Activated naive CD4-positive, alpha-beta T cell treated with anti-CD3 and anti-CD28 coated beads, Interleukin-2, amount 50 U/mL, for 24 hours (primary cell): Measurements from ENCODE around the gene ILF2.

Experiments used
- H3K27ac Mint-ChIP-seq: one replicate; pipeline ENCODE4 v1.8.0; 2021; ENCODE audit warnings: mild to moderate bottlenecking, mixed read lengths
- H3K27me3 Mint-ChIP-seq: one replicate; pipeline ENCODE4 v1.8.0; 2021; ENCODE audit warnings: mixed read lengths
- H3K36me3 Mint-ChIP-seq: one replicate; pipeline ENCODE4 v1.8.0; 2021; ENCODE audit warnings: mixed read lengths
- H3K4me1 Mint-ChIP-seq: one replicate; pipeline ENCODE4 v1.8.0; 2021; ENCODE audit warnings: mixed read lengths
- H3K4me3 Mint-ChIP-seq: one replicate; pipeline ENCODE4 v1.8.0; 2021; ENCODE audit warnings: mild to moderate bottlenecking, mixed read lengths
- H3K9me3 Mint-ChIP-seq: one replicate; pipeline ENCODE4 v1.8.0; 2021; ENCODE audit warnings: mixed read lengths

The ILF2 gene

DNA sequence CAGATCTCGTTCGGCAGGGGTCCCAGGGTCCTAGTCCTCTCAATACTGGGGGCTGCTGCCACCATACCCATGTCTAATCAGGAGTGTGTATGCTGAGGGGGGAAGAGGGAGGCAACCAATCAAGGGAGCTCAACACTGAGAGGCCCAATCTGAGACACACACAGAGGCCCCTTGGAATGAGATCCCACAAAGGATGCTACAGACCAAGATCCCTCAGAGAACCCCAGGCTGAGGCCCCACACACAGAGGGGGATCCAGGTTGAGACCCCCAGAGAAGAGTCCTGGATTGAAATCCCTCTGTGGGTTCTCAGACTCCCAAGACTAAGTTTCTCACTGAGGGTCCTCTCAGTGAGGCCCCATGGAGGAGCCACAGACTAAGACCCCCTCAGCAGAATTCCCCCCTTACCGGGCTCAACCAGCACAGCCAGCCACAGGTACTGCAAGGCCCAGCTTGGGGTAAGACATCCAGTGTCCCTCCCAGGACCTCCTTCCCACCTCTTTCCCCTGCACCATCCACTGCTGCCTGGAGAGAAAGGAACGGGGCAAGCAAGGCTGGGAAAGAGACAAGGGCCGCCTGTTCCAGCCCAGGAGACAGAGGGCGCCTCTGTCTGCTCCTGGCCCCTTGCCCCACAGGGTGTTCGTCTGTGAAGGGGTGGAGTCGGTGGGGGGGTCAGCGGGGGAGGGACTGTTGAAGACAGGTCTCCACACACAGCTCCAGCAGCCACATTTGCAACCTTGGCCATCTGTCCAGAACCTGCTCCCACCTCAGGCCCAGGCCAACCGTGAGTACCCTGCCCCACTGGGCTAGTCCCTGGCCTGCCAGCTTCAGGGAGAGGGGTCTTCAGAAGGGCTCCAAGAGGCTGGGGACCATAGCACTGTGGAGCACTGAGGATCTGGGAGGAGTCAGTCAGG is 42.8 kb downstream of the ILF2 start, which contains the start of gene S100A1:
Gene S100A1 (plus strand): TSS at position 720 of the 912 bp plus-strand sequence. CDS start 2,088 bp downstream, outside the sequence.
- H3K4me1 Mint-ChIP-seq, result peaks cover 13% of the 10 kb centered on the region
- no peaks in the 10 kb centered on the region for H3K36me3 Mint-ChIP-seq
- H3K27me3 Mint-ChIP-seq, result peaks cover 4% of the 10 kb centered on the region
- no peak within 1 kb of the TSS for H3K4me3 Mint-ChIP-seq
- no peak within 1 kb of the TSS for H3K27ac Mint-ChIP-seq
- no peaks in the 10 kb centered on the region for H3K9me3 Mint-ChIP-seq

DNA sequence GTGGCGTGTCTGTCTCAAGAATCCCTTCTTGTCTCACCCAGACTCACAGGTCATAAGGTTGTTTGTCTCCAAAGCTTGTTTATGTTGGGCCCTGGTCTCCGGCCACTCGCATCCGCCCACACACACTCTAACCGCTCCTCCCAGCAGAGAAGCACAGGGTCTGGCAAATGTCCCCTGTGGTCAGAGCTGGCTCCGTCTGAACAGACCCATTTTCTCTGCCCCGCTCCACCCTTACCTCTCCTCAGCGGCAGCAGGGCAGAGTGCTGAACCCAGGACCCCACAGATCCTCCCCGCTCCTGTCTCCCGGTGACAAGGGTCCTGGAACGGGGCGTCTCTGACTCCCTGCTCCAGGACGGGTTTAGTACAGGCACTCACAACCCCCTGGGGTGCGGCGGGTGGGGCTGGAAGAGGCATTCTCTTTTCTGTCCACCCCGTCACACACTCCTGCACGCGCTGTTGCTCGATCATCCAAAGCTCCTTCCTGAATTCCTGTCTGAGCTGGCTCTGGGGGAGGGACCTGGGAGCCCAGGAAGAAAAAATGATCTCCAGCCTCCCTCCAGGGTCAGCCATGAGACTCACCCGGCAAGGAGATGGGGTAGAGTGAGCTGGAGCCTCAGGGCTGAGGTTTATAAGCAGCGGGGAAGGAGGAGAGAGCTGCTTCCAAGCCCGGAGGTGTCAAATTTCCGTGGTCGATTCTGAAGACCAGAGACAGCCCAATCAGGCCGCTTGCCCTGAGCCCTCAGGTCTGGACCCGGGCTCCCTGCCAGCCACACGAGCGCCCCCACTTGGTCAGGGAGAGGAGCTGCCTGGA is 43.7 kb downstream of the ILF2 start, which contains the start of gene S100A13:
Gene S100A13 (minus strand): TSS at position 602 of the 811 bp plus-strand sequence. CDS start 1,033 bp downstream, outside the sequence.
- Mint-ChIP-seq H3K4me1 (peaks cover 7% of the 10 kb centered on the region), H3K27me3 (peaks cover 4% of the 10 kb centered on the region), H3K27ac (no peak within 1 kb of the TSS), H3K9me3 (no peaks in the 10 kb centered on the region), H3K4me3 (no peak within 1 kb of the TSS), H3K36me3 (no peaks in the 10 kb centered on the region)

DNA sequence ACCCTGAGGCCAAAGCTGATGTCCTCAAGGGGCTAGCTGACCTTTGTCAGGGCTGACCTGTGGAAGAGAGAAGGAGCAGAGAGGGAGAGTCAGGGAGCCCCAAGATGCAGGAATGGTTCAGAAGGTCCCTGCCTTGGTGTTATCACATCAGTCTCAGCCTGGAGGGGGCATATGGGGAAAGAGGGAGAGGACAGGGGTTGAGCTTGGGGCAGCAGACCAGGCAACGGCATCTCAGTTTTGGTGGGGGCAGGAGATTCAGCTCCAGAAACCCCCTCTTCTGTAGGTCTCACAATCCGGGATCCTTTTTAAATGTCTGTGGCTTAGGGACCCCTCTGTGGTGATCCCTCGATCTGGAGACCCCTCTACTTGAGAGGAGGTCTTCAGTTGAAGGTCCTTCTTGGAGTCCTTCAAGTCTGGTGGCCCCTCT is 44.3 kb downstream of the ILF2 start:
- peaks cover 4% of the 10 kb centered on the region for H3K27me3 Mint-ChIP-seq
- no peak overlapping the region for H3K4me3 Mint-ChIP-seq
- H3K27ac Mint-ChIP-seq, result no peak overlapping the region
- H3K4me1 Mint-ChIP-seq, result peaks cover 5% of the 10 kb centered on the region
- no peaks in the 10 kb centered on the region for H3K36me3 Mint-ChIP-seq
- no peaks in the 10 kb centered on the region for H3K9me3 Mint-ChIP-seq

DNA sequence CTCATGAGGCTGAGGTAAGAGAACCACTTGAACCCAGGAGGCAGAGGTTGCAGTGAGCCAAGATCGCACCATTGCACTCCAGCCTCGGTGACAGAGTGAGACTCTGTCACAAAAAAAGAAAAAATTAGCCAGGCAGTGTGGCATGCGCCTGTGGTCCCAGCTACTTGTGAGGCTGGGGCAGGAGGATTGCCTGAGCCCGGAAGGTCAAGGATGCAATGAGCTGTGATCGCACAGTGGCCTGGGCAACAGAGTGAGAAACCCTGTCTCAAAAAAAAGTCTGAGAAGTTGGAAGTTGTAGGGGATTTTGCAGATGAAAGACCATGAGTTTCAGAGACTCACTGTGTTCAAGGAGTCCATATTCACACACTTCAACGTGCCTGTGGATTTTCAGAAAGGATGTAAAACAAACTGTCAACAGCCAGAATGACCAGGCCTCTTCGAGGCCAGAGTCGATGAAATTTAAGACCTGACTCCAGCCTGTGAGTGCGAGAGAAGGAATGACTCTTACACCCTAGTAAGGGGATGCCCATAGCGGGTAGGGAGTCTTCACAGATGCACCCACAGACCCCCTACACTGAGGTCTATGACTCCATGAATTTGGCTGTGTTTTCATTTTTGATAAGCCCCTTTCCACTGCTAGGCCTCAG is 45.7 kb downstream of the ILF2 start:
- Mint-ChIP-seq H3K27ac (no peak overlapping the region), H3K9me3 (no peaks in the 10 kb centered on the region)

DNA sequence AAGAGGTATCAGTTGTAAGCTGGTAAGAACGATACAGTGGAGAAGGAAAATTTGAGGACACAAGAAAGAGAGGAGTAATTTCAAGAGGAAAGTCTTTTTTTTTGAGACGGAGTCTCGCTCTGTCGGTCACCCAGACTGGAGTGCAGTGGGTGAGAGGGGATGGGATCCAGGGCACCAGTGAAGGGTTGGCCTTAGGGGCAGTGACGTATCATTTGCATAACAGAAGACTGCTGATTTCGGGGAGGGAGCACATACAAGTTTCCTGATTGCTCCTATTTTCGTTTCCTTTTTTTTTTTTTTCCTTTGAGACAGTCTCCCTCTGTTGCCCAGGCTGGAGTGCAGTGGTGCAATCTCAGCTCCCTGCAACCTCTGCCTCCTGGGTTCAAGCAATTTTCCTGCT is 47.7 kb downstream of the ILF2 start:
- Mint-ChIP-seq H3K36me3 (no peaks in the 10 kb centered on the region), H3K4me1 (no peaks in the 10 kb centered on the region), H3K27ac (no peak overlapping the region), H3K9me3 (no peaks in the 10 kb centered on the region), H3K27me3 (peaks cover 4% of the 10 kb centered on the region), H3K4me3 (no peak overlapping the region)

More for the DNA sequence above, 45.7 kb downstream of the ILF2 start:
- Mint-ChIP-seq H3K4me1 (no peaks in the 10 kb centered on the region), H3K4me3 (no peak overlapping the region), H3K27me3 (peaks cover 4% of the 10 kb centered on the region), H3K36me3 (no peaks in the 10 kb centered on the region)

DNA sequence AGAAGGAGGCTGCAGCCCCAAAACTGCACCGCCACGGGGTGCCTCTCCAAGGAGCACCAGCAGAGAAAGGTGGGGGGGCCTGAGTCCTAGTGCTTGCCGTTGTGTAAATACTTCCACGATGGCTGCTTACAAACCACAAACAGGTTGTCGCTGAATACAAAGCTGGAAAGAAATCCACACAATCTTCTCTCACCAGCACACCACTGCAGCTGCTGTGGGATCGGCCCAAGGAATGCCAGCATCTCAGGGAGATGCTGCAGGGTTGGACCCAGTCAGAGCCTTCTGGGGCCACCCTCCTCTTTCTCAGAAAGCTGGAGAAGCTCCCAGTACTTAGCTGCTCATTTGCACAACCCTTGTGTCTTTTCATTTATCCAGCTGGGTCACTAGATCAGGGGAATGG is 51.6 kb downstream of the ILF2 start:
- Mint-ChIP-seq H3K9me3 (no peaks in the 10 kb centered on the region), H3K27me3 (no peaks in the 10 kb centered on the region), H3K36me3 (no peaks in the 10 kb centered on the region), H3K27ac (no peak overlapping the region), H3K4me3 (no peak overlapping the region), H3K4me1 (peaks cover 3% of the 10 kb centered on the region)

DNA sequence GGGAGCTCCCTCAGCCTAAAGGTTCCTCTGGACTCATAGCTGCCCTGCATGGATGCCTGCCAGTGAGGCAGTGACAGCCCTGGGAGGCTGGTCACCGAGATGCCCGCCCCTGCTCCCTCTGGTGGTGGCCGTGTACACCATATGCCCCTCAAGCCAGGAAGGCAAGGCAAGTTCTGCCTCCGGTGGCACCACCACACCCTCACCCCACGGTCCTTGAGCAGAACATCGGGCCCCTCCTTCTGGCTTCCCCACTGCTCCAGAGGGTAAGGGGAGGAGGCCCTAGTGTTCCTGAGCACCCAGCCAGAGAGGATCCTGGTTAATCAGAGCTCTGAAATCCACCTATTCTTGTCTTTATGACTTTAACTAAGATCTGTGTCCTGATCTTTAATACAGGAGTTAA is 53.1 kb downstream of the ILF2 start:
- Mint-ChIP-seq H3K9me3 (no peaks in the 10 kb centered on the region), H3K36me3 (no peaks in the 10 kb centered on the region), H3K27me3 (no peaks in the 10 kb centered on the region), H3K4me3 (no peak overlapping the region), H3K27ac (no peak overlapping the region), H3K4me1 (peaks cover 3% of the 10 kb centered on the region)

DNA sequence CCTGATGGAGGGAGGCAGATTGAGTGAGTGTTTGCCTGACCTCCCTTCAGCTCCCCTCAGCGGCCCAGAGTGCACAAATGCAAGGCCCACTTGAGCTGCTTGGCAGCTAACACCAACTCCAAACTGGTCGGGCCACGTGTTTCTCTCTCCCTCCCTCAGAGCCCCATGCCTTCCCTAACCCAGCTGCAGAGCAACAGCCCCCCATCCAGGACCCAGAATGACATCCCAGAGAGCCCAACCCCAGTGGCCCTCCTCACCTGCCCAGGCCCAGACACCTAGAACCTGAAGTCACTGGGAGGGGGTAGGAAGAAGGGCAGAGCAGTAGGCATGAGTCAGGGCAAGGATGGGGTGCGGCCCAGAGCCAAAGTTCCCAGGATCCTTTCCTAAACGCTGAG is 53.9 kb downstream of the ILF2 start:
- no peaks in the 10 kb centered on the region for H3K36me3 Mint-ChIP-seq
- peaks cover 3% of the 10 kb centered on the region for H3K4me1 Mint-ChIP-seq
- H3K9me3 Mint-ChIP-seq, result no peaks in the 10 kb centered on the region
- no peak overlapping the region for H3K4me3 Mint-ChIP-seq
- no peaks in the 10 kb centered on the region for H3K27me3 Mint-ChIP-seq
- no peak overlapping the region for H3K27ac Mint-ChIP-seq

DNA sequence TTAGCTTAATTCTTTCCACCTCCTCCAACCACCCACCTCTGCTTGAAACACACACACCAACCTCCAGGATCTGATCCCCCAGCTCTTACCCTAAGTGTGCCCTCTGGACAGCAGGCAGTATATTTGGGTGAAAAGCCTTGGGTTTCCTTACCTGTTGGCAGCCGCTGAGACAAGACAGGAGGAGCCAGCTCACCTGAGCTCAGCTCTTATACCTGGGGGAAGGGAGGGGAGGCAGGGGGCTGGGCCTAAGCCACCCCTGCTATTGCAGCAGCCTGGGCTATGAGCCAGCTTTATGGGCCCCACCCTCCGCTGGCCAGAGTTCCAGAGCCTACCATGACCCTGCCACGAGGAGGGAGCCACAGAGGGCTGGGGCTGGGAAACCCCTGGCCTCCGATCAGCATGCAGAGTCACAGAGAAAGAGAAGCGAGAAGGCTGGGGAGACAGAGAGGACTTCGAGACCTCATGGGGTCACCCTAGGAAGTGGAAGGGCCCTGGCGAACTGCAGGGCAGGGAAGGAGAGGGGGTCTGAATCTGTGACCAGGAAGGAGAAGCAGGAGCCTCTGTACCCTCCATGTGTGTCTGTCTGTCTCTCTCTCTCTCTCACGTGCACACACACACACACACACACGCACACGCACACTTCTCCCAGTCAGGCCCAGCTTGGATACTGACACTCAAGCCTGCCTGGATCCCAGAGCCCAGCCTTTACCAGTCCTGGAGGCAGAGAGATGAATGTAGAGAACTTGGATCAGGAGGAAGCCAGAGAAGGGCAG is 54.5 kb downstream of the ILF2 start, which contains the start of gene S100A14:
Gene S100A14 (minus strand): TSS at position 182 of the 773 bp plus-strand sequence. CDS start 467 bp downstream, outside the sequence.
- H3K36me3 Mint-ChIP-seq, result no peaks in the 10 kb centered on the region
- no peaks in the 10 kb centered on the region for H3K9me3 Mint-ChIP-seq
- H3K4me3 Mint-ChIP-seq, result no peak within 1 kb of the TSS
- peak within 1 kb of the TSS; percentile 15 for H3K27ac Mint-ChIP-seq
- peaks cover 3% of the 10 kb centered on the region for H3K4me1 Mint-ChIP-seq
- no peaks in the 10 kb centered on the region for H3K27me3 Mint-ChIP-seq

DNA sequence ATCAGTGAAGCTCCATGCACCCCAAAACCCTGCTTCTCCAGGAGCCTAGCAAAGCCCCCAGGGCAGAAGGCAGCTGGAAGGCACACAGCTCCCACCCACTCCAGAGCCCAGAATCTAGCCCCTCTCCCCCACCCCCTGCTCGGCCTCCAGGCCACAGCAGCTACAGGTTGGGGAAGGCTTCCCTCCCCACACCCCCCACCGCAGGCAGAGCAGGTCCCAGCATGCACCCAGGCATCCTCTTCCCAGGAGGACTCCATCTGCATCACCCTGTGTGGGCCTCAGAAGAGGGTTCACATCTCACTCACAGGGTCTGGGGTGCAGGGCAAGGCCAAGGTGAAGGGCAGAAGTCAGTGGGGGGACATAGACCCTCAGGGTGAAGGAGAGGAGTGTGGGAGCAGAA is 55.4 kb downstream of the ILF2 start:
- Mint-ChIP-seq H3K27ac (peak overlapping the region; percentile 15), H3K36me3 (no peaks in the 10 kb centered on the region), H3K4me1 (peaks cover 3% of the 10 kb centered on the region), H3K4me3 (no peak overlapping the region), H3K27me3 (no peaks in the 10 kb centered on the region), H3K9me3 (no peaks in the 10 kb centered on the region)

DNA sequence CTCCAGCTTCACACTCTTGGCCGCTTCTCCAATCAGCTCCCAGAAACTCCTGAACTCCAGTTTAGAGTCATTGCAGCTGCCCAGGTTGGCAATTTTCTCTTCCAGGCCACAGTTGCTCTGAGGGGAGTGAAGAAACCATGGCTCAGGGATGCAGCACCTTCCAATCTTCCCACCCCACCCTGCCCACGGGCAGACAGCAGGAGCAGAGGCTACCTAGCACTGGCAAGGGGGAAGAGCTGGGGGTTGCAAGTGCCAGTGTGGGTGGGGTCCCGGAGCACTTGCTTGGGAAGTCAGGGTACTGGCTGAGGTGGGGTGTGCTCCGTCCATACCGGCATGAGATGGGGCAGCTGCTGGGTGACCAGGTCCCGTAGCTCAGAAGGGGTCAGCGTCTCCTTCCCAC is 55.9 kb downstream of the ILF2 start:
- no peaks in the 10 kb centered on the region for H3K27me3 Mint-ChIP-seq
- H3K4me1 Mint-ChIP-seq, result peaks cover 3% of the 10 kb centered on the region
- no peak overlapping the region for H3K27ac Mint-ChIP-seq
- H3K4me3 Mint-ChIP-seq, result no peak overlapping the region
- no peaks in the 10 kb centered on the region for H3K36me3 Mint-ChIP-seq
- no peaks in the 10 kb centered on the region for H3K9me3 Mint-ChIP-seq

DNA sequence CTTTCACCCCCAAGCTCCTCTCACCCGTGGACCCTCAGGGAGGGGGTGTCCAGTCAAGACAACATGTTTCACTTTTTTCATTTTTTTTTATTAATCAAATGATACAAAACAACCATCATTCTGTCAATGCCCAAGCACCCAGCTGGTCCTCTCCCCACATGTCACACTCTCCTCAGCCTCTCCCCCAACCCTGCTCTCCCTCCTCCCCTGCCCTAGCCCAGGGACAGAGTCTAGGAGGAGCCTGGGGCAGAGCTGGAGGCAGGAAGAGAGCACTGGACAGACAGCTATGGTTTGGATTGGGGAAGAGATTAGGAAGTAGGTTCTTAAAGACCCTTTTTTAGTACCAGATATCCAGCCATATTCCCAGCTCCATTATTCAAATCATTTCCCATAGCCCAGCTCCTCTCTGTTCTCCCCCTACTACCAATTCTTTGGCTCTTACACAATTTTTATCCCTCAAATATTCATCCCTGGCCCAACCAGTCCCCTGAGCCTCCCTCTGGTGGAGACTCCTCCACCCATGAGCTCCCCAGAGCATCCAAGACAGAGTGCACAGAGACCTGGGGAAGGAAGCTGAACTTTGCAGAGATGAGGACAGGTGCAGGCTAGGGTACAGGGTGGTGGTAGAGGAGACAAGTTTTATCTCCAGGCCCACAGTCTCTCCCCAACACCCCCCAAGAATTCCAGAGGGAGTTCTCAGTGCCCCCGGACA is 56.4 kb downstream of the ILF2 start:
- Mint-ChIP-seq H3K4me1 (peaks cover 3% of the 10 kb centered on the region), H3K27ac (no peak overlapping the region), H3K9me3 (no peaks in the 10 kb centered on the region), H3K27me3 (no peaks in the 10 kb centered on the region), H3K4me3 (no peak overlapping the region), H3K36me3 (no peaks in the 10 kb centered on the region)

DNA sequence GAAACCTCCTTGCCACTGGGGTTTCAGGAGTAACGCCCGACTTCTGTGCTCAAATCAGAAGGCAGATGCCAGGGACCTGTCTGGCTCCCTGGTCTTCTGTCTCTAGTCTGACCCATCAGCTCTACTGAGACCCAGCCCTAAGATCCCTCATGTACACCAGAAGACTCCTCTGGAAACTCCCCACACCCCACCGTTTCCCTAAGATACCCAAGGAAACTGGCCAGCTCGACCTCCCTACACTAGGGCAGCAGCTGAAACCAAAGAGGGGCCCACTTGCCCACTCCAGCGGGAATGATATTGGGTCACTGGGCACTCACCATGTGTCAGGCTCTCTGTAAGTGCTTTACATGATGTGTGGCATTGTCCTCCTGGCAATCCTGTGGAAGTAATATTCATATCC is 57.4 kb downstream of the ILF2 start:
- no peak overlapping the region for H3K27ac Mint-ChIP-seq
- peaks cover 3% of the 10 kb centered on the region for H3K4me1 Mint-ChIP-seq
- no peak overlapping the region for H3K4me3 Mint-ChIP-seq
- H3K36me3 Mint-ChIP-seq, result no peaks in the 10 kb centered on the region
- no peaks in the 10 kb centered on the region for H3K27me3 Mint-ChIP-seq
- H3K9me3 Mint-ChIP-seq, result no peaks in the 10 kb centered on the region

DNA sequence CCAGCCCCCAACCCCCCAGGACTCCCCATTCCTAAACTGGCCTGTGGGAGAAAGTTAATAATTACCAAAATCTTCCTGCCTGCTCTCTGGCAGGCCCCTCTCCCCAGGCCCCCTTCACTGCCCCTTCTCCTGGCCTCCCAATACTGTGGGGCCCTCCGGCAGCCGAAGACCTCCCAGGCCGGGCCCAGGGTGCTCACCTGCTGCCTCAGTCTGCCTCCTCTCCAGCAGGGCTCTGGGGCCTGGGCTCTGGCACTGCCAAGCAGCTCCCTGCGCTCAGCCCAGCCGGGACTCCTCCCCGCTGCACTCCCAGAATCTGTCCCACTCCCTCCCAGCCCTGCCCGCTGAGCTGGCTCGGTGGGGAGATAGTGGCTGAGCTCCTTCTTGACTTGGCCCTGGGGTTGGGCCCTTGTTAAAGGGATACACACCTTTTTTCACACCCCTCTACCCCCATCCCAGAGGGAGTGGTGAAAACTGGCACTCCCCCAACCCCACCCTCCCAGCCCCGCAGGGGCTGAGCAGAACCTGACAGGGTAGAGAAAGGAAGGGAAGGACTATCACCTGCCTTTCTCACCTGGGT is 58.0 kb downstream of the ILF2 start, which contains the start of gene S100A16:
Gene S100A16 (minus strand): TSS at position 383 of the 577 bp plus-strand sequence. CDS start 4,986 bp downstream, outside the sequence.
- Mint-ChIP-seq H3K4me3 (no peak within 1 kb of the TSS), H3K9me3 (no peaks in the 10 kb centered on the region), H3K27ac (no peak within 1 kb of the TSS)

More for the DNA sequence above, 58.0 kb downstream of the ILF2 start, which contains the start of gene S100A16:
- no peaks in the 10 kb centered on the region for H3K36me3 Mint-ChIP-seq
- peaks cover 3% of the 10 kb centered on the region for H3K4me1 Mint-ChIP-seq
- H3K27me3 Mint-ChIP-seq, result no peaks in the 10 kb centered on the region
